Esophagus squamous epithelium (tissue), 4 donors: ENCODE results near the gene ARHGAP8.

ENCODE experiments used
- POLR2A ChIP-seq, 4 donors: fragments of 450-650 bp; IDR thresholded peaks; one replicate each; pipeline ENCODE4 v1.6.1; 2017; ENCODE audit warnings: antibody characterized with exemption in 4 of 4, mild to moderate bottlenecking in 4 of 4, moderate library complexity in 3 of 4
- TF ChIP-seq, protein P1 (sequence below), 6 experiments: fragments of 450-650 bp in 4 of 6; fragments of 200-600 bp in 2 of 6; sonication (generic) in 2 of 6; IDR thresholded peaks; one replicate each; pipeline ENCODE4 v1.5.1; 2016 to 2019; ENCODE audit warnings: antibody characterized with exemption in 6 of 6, mild to moderate bottlenecking in 4 of 6, moderate library complexity in 4 of 6

DNA sequence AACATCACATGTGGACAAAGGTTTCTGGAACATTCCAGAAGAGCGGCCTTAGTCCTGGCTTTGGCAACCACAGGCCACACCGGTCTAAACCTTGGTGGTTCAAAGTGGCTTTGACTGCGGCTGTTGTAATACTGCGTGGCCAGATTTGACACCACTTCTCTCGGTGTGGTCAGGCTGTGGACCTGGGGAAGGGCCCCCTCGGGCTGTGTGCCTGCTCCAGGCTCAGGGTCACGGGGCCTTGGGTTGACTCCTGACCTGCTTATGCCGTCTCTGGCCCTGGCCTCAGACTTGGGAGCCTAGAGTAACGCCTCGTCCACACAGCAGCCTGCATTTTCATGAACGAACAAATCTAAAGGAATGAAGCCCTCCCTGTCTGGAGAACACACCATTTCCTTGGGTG lies 139.4 kb downstream of the ARHGAP8 start:
- TF ChIP-seq, protein P1, sequence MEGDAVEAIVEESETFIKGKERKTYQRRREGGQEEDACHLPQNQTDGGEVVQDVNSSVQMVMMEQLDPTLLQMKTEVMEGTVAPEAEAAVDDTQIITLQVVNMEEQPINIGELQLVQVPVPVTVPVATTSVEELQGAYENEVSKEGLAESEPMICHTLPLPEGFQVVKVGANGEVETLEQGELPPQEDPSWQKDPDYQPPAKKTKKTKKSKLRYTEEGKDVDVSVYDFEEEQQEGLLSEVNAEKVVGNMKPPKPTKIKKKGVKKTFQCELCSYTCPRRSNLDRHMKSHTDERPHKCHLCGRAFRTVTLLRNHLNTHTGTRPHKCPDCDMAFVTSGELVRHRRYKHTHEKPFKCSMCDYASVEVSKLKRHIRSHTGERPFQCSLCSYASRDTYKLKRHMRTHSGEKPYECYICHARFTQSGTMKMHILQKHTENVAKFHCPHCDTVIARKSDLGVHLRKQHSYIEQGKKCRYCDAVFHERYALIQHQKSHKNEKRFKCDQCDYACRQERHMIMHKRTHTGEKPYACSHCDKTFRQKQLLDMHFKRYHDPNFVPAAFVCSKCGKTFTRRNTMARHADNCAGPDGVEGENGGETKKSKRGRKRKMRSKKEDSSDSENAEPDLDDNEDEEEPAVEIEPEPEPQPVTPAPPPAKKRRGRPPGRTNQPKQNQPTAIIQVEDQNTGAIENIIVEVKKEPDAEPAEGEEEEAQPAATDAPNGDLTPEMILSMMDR (IDR thresholded peaks at IDR 0.05) = no peak
- TF ChIP-seq POLR2A (IDR thresholded peaks at IDR 0.05) = no peak
